NOMO-1 treated with DMSO at 0.1 percent for 48 hours (cell line): ENCODE data around the gene P2RX3.

Experiments used
- DNase-seq: peaks from one replicate; lab custom pipeline; 2025; ENCODE audit not compliant: unreplicated experiment; lab: John Stamatoyannopoulos, UW

Gene P2RX3

DNA sequence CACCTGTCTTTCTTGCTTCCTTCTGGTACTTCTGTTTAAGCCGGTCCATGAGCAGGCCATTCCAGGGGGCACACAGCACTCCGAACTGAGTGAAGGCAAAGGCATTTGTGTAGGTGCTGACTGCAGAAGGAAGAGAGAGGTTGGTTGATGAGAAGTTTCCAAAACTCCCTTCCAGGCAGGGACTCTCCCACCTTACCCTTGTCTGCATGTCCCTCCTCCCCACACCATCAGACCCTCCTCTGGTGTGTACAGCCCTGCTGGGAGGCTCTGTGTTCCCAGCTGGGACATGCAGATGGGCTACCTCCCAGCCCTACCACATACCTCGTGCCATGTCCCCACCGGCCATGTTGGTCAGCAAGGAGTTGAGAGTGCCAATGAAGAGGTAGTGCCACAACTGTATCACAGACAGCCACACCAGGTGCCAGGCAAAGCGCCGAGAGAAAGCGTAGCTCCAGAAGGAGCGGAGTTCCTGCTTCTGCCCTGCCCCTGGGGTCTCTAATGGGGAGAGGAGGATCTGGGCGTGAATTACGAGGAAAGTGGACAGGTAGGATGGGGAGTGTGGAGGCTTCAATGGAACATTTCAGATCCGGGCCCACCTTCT is 76.6 kb downstream of the P2RX3 start:
- DNase-seq = no peak

DNA sequence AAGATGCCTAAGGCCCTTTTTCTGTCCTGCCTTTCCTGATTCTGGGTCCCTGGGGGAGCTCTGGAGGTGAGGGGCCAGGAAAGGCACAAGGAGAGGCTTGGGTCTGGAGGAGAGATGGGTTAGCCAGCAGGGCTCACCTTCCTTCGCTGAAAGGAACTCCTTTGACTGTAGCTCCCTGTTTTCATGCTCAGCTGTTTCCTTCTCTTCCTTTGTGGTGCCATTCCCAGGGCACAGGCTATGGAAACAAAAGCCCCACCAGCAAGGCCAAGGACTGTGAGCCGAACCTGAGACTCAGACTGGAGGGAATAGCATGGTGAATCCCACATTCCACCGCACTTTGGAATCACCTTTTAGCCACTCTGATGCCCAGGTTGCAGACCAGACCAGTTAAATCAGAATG is 78.3 kb downstream of the P2RX3 start:
- no peak for DNase-seq

DNA sequence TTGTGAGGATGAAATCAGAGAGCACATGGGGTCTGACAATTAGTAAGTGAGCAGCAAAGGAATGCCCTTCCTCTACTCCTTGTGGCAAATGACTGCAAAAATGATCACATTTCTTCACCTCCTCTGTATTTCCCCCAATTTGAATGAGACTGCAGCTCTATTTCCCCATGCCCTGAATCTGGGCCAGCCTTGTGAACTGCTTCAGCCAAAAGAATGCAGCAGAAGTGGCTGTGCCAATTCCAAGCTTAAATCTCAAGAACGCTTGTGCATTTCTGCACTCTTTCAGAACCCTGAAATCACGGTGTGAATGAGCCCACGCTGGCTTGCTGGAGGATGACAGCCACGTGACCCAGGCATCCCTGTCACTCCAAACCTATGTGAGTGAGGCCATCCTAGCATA is 78.9 kb downstream of the P2RX3 start:
- DNase-seq = no peak

DNA sequence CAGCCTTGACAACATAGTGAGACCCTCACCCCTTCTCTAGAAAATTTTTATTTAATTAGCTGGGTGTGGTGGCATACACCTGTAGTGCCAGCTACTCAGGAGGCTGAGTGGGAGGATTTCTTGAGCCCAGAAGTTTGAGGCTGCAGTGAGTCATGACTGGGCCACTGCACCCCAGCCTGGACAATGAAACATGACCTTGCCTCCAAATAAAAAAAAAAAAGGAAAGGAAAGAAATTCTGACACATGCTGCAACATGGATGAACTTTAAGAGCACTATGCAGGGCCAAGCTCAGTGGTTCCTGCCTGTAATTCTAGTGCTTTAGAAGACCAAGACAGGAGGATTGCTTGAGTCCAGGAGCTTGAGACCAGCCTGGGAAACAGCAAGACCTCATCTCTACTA is 80.0 kb downstream of the P2RX3 start:
- DNase-seq = no peak

DNA sequence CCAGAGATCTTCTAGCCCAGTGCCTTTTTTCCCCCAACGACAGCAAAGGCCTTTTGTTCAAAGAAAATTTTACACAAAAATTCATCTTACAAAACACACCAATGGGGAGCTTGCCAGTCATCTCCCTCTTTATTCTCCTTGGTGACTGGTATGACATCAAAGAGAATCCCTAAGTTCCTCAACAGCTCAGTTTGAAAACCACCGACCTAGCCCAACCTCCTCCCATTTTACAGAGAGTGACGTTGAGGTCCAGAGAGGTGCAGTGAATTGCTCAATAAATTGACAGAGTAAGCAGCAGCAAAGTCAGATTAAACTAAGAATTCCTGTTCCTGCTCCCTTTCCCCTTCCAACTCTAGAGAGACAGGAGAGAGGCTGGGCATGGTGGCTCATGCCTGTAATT is 81.0 kb downstream of the P2RX3 start:
- no peak for DNase-seq

DNA sequence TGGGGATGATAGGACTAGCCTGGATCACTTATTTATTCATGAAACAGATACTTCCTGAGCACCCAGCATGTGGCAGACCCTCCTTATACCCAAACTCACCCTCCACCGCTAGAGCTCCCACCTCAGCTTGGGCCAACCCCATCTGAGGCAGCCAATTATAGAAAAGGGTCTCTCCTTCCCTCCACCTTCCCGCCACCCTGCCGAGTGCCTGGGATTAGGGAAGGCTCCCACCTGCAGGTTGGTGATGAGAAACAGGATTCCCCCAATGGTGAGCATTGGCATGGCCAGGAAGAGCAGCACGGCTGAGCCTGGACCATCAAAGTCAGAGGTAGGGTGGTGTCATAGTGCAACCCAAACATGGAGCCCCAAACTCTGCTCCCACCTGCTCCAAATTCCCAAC is 82.9 kb downstream of the P2RX3 start:
- no peak for DNase-seq

DNA sequence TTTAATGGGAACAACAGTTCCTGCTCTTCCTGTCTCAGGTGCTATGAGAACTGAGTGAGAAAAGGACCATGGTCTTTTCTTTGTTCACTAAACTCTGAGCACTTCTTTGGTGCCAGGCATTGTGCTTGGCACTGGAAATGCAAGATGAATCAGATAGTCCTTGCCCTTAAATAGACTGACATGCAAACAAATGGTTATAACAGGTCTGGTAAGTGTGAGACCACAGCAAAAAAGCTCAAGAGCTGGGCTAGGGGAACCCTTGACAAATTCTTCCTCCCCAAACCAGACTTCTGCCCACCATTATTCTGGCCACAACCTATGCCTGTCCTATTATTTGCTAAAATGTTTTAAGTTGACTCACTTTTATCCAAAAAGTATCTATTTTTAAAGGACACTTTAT is 83.7 kb downstream of the P2RX3 start:
- no peak for DNase-seq
